Aortic smooth muscle cell (primary cell): ENCODE measurements around the gene SAMHD1. TPM values are rescaled to one million over a fixed set of nuclear protein-coding genes. Genes with fewer than 3 reads are reported as not detected.

Experiments used
- total RNA-seq: library from RNA; depleted of rRNA; stranded (reverse); fragments of >200 nt; gene quantifications from 2 replicates; pipeline ENCODE4 v1.2.3, GENCODE V29; 2014

Gene SAMHD1
- 21.9 and 26.0 TPM in 2 replicates for total RNA-seq

GRCh38 chr20:36951198-36951978 is at the start of gene SAMHD1:
Gene SAMHD1 (minus strand): TSS chr20:36951708. CDS start chr20:36951643, 65 bp downstream.

GRCh38 chr20:36875702-36876472 is 75.6 kb downstream of the SAMHD1 start, which contains the start of gene TLDC2:
Gene TLDC2 (plus strand): TSS chr20:36876138. CDS start chr20:36876175, 37 bp downstream.

Other genes starting within 250 kb of the SAMHD1 start
- gene NDRG3, start 205.6 kb downstream of the SAMHD1 start, total RNA-seq, result 21.1 and 36.2 TPM in 2 replicates
- gene DSN1, start 177.9 kb downstream of the SAMHD1 start, total RNA-seq, result 12.9 and 18.5 TPM in 2 replicates
- gene TLDC2, start 75.6 kb downstream of the SAMHD1 start, total RNA-seq, result 0.13 and 0.19 TPM in 2 replicates
- gene RBL1, start 144.3 kb upstream of the SAMHD1 start, total RNA-seq, result 8.6 and 12.4 TPM in 2 replicates
- 296 and 297 TPM in 2 replicates for gene RPN2, start 227.6 kb upstream of the SAMHD1 start, total RNA-seq
- 1.6 and 2.0 TPM in 2 replicates for gene MROH8, start 227.8 kb upstream of the SAMHD1 start, total RNA-seq